Liver (tissue), 9 donors: ENCODE data around the gene GALNT9. TPM values are rescaled to one million over a fixed set of nuclear protein-coding genes. Genes with fewer than 3 reads are reported as not detected.

Experiments
- DNase-seq: peaks from one replicate; pipeline ENCODE4 v3.0.0-alpha.2; 2017; ENCODE audit warnings: low spot score
- H3K27ac ChIP-seq, 2 donors: one replicate each; pipeline ENCODE4 v1.7.0; 2013; ENCODE audit warnings: inconsistent platforms in 2 of 2, low read length in 2 of 2, control low read depth in 1 of 2, low read depth in 1 of 2, mild to moderate bottlenecking in 1 of 2
- H3K27me3 ChIP-seq, 4 donors: one replicate each; pipeline versions ENCODE4 v1.6.1 to v1.7.0; 2013; ENCODE audit warnings: low read length in 3 of 4, inconsistent platforms in 1 of 4, mild to moderate bottlenecking in 1 of 4, moderate library complexity in 1 of 4; ENCODE audit not compliant: control insufficient read depth in 4 of 4, insufficient read depth in 4 of 4
- H3K36me3 ChIP-seq, 4 donors: one replicate each; pipeline versions ENCODE4 v1.6.1 to v1.7.0; 2013; ENCODE audit warnings: low read length in 3 of 4, mild to moderate bottlenecking in 3 of 4, low read depth in 1 of 4, moderate library complexity in 1 of 4; ENCODE audit not compliant: control insufficient read depth in 4 of 4, insufficient read depth in 3 of 4
- H3K4me1 ChIP-seq, 4 donors: one replicate each; pipeline versions ENCODE4 v1.6.1 to v1.7.0; 2013; ENCODE audit warnings: low read length in 3 of 4, mild to moderate bottlenecking in 3 of 4, moderate library complexity in 1 of 4; ENCODE audit not compliant: control insufficient read depth in 4 of 4, insufficient read depth in 4 of 4
- H3K4me3 ChIP-seq, 3 donors: one replicate each; pipeline versions ENCODE4 v1.6.1 to v1.7.0; 2013; ENCODE audit warnings: low read length in 3 of 3, control low read depth in 1 of 3, low read depth in 1 of 3, mild to moderate bottlenecking in 1 of 3
- H3K9ac ChIP-seq, 2 donors: one replicate each; pipeline ENCODE4 v1.7.0; 2013; ENCODE audit warnings: low read length in 2 of 2, mild to moderate bottlenecking in 2 of 2, moderate library complexity in 2 of 2, control low read depth in 1 of 2, low read depth in 1 of 2
- H3K9me3 ChIP-seq, 4 donors: one replicate each; pipeline versions ENCODE4 v1.6.1 to v1.7.0; 2013; ENCODE audit warnings: low read length in 3 of 4; ENCODE audit not compliant: control insufficient read depth in 4 of 4
- ATF3 ChIP-seq: IDR thresholded peaks from 2 replicates; pipeline ENCODE4 v1.6.1; 2016; ENCODE audit warnings: antibody characterized with exemption
- CTCF ChIP-seq: fragments of 150-350 bp; IDR thresholded peaks from 2 replicates; pipeline ENCODE4 v1.5.1; 2017; ENCODE audit warnings: improper control_type of control experiment, low read depth, low read length; ENCODE audit not compliant: missing input control
- EGR1 ChIP-seq, 2 donors: IDR thresholded peaks; 2 replicates each; pipeline ENCODE4 v1.6.1; 2016 to 2018; ENCODE audit warnings: antibody characterized with exemption in 2 of 2, low read depth in 2 of 2
- FOXA1 ChIP-seq: IDR thresholded peaks from 2 replicates; pipeline ENCODE4 v1.6.1; 2016; ENCODE audit warnings: antibody characterized with exemption
- FOXA2 ChIP-seq: IDR thresholded peaks from 2 replicates; pipeline ENCODE4 v1.6.1; 2016; ENCODE audit warnings: antibody characterized with exemption
- GABPA ChIP-seq, 2 donors: IDR thresholded peaks in 1 of 2; conservative IDR thresholded peaks in 1 of 2; 2 replicates each; pipeline ENCODE4 v1.6.1; 2016; ENCODE audit warnings: antibody characterized with exemption in 2 of 2, mild to moderate bottlenecking in 1 of 2, moderate library complexity in 1 of 2
- HNF4A ChIP-seq, 2 donors: conservative IDR thresholded peaks; 2 replicates each; pipeline ENCODE4 v1.6.1; 2016; ENCODE audit warnings: antibody characterized with exemption in 2 of 2, mild to moderate bottlenecking in 2 of 2
- HNF4G ChIP-seq: IDR thresholded peaks from 2 replicates; pipeline ENCODE4 v1.6.1; 2016; ENCODE audit warnings: antibody characterized with exemption
- JUND ChIP-seq, 2 donors: IDR thresholded peaks; 2 replicates each; pipeline ENCODE4 v1.6.1; 2016; ENCODE audit warnings: antibody characterized with exemption in 2 of 2
- NR2F2 ChIP-seq: IDR thresholded peaks from 2 replicates; pipeline ENCODE4 v1.6.1; 2016; ENCODE audit warnings: antibody characterized with exemption
- RAD21 ChIP-seq, 2 donors: IDR thresholded peaks; 2 replicates each; pipeline ENCODE4 v1.6.1; 2016; ENCODE audit warnings: antibody characterized with exemption in 2 of 2, mild to moderate bottlenecking in 2 of 2
- RXRA ChIP-seq, 2 donors: IDR thresholded peaks; 2 replicates each; pipeline ENCODE4 v1.6.1; 2017 to 2018; ENCODE audit warnings: antibody characterized with exemption in 2 of 2, mild to moderate bottlenecking in 1 of 2
- SP1 ChIP-seq: IDR thresholded peaks from 2 replicates; pipeline ENCODE4 v1.6.1; 2018; ENCODE audit warnings: antibody characterized with exemption, mild to moderate bottlenecking
- TAF1 ChIP-seq: conservative IDR thresholded peaks from 2 replicates; pipeline ENCODE4 v1.6.1; 2016; ENCODE audit warnings: antibody characterized with exemption, mild to moderate bottlenecking
- YY1 ChIP-seq: IDR thresholded peaks from 2 replicates; pipeline ENCODE4 v1.6.1; 2016; ENCODE audit warnings: antibody characterized with exemption, mild to moderate bottlenecking
- WGBS: extraction: QIAGEN DNeasy Blood & Tissue Kit; methylation state at CpG from one replicate; pipeline ENCODE4 v1.1.7; 2013; 5-methylcytosine and 5-hydroxymethylcytosine counted together
- polyA plus RNA-seq, 2 donors: library from polyadenylated mRNA; stranded (reverse) in 1 of 2; unstranded in 1 of 2; fragments of 200-250 nt in 1 of 2; fragments of >200 nt in 1 of 2; fragmentation: Nextera tagmentation in 1 of 2; extraction: Ambion mirVana in 1 of 2; gene quantifications; one replicate each; pipeline versions ENCODE4 v1.2.1 to v1.2.3, GENCODE V29; 2013 to 2015
- total RNA-seq, 2 donors: library from RNA; depleted of rRNA; stranded (reverse); fragments of >200 nt; gene quantifications; one replicate each; pipeline ENCODE4 v1.2.3, GENCODE V29; 2014
- TF ChIP-seq, protein P1 (sequence below): IDR thresholded peaks from 2 replicates; pipeline ENCODE4 v1.6.1; 2016; ENCODE audit warnings: antibody characterized with exemption
- TF ChIP-seq, protein P2 (sequence below): IDR thresholded peaks from 2 replicates; pipeline ENCODE4 v1.6.1; 2016; ENCODE audit warnings: antibody characterized with exemption, mild to moderate bottlenecking
- TF ChIP-seq, protein P3 (sequence below): IDR thresholded peaks from 2 replicates; pipeline ENCODE4 v1.6.1; 2016; ENCODE audit warnings: antibody characterized with exemption
- donor health status: healthy.
- donor health status: healthy.
- donor health status: healthy.
- donor health status: healthy.
- donor health status: healthy.

GALNT9 gene
- total and polyA plus RNA-seq, 4 donors: 0.05 to 0.25 (median 0.09) TPM; not detected in 1

DNA sequence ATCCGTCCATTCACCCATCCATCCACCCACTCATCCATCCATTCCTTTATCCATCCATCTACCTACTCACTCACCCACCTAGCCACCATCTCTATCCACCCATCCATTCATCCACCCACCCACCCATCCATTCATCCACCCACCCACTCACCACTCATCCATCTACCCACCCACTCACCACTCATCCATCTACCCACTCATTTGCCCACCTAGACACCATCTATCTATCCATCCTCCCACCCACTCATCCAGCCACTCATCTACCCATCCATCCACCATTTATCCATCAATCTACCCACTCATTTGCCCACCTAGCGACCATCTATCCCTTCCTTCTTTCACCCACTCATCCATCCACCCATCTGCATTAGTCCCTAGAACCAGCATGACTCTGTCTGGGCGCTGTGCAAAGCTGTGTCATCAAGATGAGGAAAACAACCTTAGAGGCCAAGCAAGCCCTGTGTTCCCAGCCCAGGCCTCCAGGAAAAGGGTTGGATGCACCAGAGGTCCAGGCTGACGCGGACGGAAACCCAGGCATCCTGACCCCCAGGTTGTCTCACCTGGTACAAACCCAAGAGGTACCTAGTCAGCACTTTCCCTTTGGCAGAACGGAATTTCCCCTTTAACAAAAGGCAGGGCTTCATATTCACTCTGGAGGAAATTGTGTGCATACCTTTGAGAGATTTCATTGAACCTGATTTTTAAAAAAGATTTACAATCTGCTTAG lies 111.4 kb downstream of the GALNT9 start (continued):
- TF ChIP-seq CTCF: no peak
- no peak for TF ChIP-seq RAD21 (IDR thresholded peaks at IDR 0.05)
- TF ChIP-seq FOXA2: no peak
- TF ChIP-seq ATF3: no peak
- TF ChIP-seq, protein P1, sequence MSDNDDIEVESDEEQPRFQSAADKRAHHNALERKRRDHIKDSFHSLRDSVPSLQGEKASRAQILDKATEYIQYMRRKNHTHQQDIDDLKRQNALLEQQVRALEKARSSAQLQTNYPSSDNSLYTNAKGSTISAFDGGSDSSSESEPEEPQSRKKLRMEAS: no peak
- TF ChIP-seq SP1: no peak
- TF ChIP-seq FOXA1: no peak

DNA sequence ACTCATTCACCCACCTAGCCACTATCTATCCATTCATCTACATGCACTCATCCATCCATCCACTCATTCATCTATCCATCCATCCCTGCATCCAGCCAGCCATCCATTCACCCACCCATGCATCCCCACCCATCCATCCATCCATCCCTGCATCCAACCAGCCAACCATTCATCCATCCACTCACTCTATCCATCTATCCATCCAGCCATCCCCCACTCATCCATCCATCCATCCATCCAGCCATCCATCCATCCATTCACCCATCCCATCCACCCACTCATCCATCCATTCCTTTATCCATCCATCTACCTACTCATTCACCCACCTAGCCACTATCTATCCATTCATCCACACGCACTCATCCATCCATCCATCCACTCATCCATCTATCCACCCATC lies 112.0 kb downstream of the GALNT9 start:
- no peak for TF ChIP-seq HNF4A (conservative IDR thresholded peaks at IDR 0.05)
- TF ChIP-seq EGR1 (IDR thresholded peaks at IDR 0.05; ENCODE audit: low read depth in 2 of 2): no peak
- no peak for TF ChIP-seq RAD21 (IDR thresholded peaks at IDR 0.05)
- TF ChIP-seq FOXA1: no peak
- TF ChIP-seq TAF1: no peak
- no peak for TF ChIP-seq RXRA (IDR thresholded peaks at IDR 0.05)
- TF ChIP-seq JUND (IDR thresholded peaks at IDR 0.05): no peak
- no peak for TF ChIP-seq CTCF
- TF ChIP-seq YY1: no peak
- TF ChIP-seq FOXA2: no peak
- no peak for TF ChIP-seq GABPA (IDR thresholded peaks at IDR 0.05 in 1 of 2, conservative IDR thresholded peaks at IDR 0.05 in 1 of 2)
- no peak for TF ChIP-seq NR2F2
- TF ChIP-seq, protein P2, sequence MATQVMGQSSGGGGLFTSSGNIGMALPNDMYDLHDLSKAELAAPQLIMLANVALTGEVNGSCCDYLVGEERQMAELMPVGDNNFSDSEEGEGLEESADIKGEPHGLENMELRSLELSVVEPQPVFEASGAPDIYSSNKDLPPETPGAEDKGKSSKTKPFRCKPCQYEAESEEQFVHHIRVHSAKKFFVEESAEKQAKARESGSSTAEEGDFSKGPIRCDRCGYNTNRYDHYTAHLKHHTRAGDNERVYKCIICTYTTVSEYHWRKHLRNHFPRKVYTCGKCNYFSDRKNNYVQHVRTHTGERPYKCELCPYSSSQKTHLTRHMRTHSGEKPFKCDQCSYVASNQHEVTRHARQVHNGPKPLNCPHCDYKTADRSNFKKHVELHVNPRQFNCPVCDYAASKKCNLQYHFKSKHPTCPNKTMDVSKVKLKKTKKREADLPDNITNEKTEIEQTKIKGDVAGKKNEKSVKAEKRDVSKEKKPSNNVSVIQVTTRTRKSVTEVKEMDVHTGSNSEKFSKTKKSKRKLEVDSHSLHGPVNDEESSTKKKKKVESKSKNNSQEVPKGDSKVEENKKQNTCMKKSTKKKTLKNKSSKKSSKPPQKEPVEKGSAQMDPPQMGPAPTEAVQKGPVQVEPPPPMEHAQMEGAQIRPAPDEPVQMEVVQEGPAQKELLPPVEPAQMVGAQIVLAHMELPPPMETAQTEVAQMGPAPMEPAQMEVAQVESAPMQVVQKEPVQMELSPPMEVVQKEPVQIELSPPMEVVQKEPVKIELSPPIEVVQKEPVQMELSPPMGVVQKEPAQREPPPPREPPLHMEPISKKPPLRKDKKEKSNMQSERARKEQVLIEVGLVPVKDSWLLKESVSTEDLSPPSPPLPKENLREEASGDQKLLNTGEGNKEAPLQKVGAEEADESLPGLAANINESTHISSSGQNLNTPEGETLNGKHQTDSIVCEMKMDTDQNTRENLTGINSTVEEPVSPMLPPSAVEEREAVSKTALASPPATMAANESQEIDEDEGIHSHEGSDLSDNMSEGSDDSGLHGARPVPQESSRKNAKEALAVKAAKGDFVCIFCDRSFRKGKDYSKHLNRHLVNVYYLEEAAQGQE: no peak
- no peak for TF ChIP-seq ATF3
- no peak for TF ChIP-seq HNF4G
- TF ChIP-seq SP1: no peak
- TF ChIP-seq, protein P3, sequence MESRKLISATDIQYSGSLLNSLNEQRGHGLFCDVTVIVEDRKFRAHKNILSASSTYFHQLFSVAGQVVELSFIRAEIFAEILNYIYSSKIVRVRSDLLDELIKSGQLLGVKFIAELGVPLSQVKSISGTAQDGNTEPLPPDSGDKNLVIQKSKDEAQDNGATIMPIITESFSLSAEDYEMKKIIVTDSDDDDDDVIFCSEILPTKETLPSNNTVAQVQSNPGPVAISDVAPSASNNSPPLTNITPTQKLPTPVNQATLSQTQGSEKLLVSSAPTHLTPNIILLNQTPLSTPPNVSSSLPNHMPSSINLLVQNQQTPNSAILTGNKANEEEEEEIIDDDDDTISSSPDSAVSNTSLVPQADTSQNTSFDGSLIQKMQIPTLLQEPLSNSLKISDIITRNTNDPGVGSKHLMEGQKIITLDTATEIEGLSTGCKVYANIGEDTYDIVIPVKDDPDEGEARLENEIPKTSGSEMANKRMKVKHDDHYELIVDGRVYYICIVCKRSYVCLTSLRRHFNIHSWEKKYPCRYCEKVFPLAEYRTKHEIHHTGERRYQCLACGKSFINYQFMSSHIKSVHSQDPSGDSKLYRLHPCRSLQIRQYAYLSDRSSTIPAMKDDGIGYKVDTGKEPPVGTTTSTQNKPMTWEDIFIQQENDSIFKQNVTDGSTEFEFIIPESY: no peak
- TF ChIP-seq, protein P1: no peak
- H3K9ac ChIP-seq: no peak overlapping the region
- no peaks in the 10 kb centered on the region for H3K27me3 ChIP-seq
- H3K36me3 ChIP-seq: no peaks in the 10 kb centered on the region
- no peaks in the 10 kb centered on the region for H3K9me3 ChIP-seq
- no peaks in the 10 kb centered on the region for H3K4me1 ChIP-seq
- DNase-seq: no peak
- 93% methylated on average over 1 of the region's 1 CpG for WGBS
- H3K4me3 ChIP-seq: no peak overlapping the region
- H3K27ac ChIP-seq: no peak overlapping the region
